Measurements from ENCODE around the gene HM13.

DNA sequence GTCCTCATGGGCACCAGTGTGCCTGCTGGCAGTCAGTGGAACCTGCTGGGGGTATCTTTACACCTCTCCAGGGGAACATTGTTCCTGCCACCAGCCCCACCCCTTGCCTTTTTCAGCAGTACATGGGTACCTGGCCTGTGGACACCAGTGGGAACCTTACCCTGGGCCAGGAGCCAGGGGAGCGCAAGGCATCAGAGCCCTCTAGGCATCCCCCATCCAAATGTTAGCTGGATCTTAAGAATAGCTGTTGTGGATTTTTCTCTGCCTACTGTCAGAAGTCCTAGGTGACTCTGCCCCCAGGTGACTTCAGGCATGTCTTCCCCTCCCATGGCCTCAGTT, 52.0 kb downstream of the HM13 start:
- TF ChIP-seq, protein P1, sequence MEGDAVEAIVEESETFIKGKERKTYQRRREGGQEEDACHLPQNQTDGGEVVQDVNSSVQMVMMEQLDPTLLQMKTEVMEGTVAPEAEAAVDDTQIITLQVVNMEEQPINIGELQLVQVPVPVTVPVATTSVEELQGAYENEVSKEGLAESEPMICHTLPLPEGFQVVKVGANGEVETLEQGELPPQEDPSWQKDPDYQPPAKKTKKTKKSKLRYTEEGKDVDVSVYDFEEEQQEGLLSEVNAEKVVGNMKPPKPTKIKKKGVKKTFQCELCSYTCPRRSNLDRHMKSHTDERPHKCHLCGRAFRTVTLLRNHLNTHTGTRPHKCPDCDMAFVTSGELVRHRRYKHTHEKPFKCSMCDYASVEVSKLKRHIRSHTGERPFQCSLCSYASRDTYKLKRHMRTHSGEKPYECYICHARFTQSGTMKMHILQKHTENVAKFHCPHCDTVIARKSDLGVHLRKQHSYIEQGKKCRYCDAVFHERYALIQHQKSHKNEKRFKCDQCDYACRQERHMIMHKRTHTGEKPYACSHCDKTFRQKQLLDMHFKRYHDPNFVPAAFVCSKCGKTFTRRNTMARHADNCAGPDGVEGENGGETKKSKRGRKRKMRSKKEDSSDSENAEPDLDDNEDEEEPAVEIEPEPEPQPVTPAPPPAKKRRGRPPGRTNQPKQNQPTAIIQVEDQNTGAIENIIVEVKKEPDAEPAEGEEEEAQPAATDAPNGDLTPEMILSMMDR (IDR thresholded peaks at IDR 0.05): no peak
- no peak for TF ChIP-seq POLR2A (IDR thresholded peaks at IDR 0.05)

Measured in testis (tissue), 2 donors.